ENCODE results near the gene MICU1.
A peak's percentile ranks its signal among the peaks of the same experiment; 100 is the strongest.
"Not testable (repeated sequence)": the region's sequence is repeated elsewhere in the genome, so short reads cannot be mapped to it uniquely, and the experiment has no call there.

Gene MICU1

DNA sequence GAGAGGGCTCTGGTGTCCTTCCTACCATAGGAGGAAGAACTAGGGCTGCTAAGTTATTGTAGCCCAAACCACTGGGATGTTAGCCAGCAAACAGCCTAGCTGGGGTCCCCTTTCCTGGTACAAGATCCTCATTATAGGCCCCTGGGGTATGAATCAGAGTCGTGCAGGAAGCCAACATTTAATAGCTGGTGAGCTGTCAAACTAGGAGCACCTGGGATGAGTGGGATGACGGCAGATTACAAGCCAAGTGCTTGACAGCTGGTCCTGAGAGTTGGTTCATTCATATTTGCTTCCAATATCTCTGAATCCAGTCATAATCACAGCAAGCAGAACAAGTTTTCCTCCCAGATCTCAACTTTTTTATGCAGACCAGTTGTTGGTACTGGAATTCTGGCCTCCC is 246.1 kb downstream of the MICU1 start:
- no peak for DNase-seq

DNA sequence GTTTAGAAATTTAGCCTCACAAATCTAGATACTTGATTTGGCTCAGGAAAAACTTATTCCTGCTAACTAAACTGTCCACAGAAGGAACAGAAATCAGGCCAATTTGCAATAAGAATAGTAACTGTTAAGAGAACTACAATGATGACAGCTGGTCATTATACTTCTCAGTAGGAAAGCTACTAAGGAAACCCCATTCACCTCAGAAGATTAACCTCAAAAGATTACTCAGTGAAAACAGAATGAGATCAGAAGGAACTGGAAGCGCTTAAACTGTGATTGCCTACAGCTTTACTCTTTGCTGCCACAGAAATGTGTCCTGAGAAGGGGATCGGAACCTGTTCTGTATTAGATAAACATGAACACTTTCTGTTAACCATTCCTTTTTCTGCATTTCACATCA is 246.8 kb downstream of the MICU1 start:
- no peak for DNase-seq

- peak; percentile 28 for DNase-seq
Observed at GRCh38 chr10:72375585-72375984, 250.3 kb downstream of the MICU1 start.

GRCh38 chr10:72375173-72375572 is 250.7 kb downstream of the MICU1 start:
- no peak for DNase-seq

- peak; percentile 84 for DNase-seq
Observed at GRCh38 chr10:72370201-72370722, 255.6 kb downstream of the MICU1 start.

GRCh38 chr10:72367301-72367960 is 258.4 kb downstream of the MICU1 start:
- DNase-seq: no peak

DNA sequence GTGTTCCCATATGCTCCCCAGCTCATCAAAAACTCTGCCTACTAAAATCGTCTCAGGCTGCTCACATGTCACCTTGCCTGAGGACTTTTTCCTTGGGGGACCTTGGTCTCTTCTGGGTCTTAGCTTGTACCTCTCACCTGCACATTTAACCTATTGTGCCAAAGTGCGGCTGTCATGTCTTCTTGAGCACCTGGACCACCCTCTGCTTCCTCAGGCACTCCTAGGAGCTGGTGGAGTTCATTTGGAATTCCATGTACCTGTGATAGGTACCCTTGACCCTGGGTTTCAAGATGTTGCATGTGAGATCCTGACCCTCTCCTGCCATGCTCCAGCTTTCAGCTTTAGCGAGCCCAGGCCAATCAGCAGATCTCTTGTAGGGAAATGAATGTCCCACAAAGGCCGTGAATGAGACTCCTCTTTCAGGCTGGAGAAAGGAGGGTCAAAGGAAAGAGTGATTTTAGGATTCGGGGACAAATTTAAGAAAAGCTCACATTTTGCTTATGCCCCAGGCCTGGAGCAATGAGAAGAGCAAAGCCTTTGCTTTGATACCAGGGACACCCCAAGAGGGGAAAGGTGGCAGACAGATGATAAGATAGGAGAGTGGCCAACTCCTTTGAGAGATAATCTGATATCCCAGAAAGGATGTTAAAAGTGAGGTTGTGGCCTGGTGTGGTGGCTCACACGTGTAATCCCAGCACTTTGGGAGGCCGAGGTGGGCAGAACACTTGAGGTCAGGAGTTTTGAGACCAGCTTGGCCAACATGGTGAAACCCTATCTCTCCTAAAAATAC is 260.6 kb downstream of the MICU1 start:
- peak; percentile 49 for DNase-seq

DNA sequence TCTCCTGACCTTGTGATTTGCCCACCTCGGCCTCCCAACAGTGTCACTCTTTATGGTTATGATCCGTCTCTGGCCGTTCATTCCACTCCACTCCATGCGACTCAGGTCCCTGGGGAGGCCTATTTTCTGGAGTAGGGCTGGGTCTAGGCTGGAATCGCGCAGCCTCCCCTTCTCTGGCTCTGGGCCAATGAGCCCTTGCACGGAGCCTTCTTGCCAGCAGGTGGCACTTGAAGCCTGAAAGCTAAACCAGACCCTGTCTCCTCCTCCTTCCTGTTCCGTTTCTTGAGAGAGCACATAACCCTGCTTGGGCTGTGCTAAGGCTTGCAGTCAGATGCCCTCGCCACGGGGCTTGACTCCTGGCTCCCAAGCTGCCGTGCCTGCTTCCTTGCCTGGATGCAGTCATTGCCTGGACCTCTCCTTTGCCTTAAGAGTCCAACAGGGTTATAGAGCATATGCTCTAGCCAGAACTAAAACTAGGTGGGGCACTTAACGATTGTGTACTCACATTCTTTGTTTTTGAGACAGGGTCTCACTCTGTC is 261.6 kb downstream of the MICU1 start:
- DNase-seq: peak; percentile 97

DNA sequence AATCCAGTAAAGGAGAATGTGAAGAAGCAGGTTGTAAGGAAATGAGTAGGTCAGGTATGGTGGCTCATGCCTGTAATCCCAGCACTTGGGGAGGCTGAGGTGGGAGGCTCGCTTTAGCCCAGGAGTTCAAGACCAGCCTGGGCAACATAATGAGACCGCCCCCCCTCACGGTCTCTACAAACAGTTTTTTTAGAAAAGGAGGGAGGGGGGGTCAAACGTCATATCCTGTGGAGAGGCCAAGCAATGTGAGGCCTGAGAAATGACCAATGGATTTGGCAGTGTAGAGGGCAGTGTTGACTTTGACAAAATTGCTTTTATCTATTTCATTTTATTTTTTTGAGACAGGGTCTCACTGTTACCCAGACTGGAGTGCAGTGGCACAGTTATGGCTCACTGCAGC is 268.9 kb downstream of the MICU1 start:
- DNase-seq: no peak

- DNase-seq: no peak
Observed at GRCh38 chr10:72356115-72356514, 269.8 kb downstream of the MICU1 start.

DNA sequence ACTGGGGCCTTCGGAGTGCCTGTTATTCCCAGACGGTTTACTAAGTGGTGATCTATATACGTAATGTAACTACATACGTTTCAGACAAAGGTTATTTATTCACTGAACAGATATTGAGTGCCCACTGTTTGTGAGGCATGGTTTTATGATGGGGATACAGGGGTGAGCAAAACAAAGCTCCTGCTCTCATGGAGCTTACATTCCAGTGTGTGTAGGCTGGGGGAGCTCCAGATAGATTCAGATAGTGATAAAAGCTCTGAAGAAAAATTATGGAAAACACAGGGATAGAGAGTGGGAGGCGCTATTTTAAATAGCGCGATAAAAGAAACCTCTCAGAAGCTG is 270.7 kb downstream of the MICU1 start:
- DNase-seq: no peak

DNA sequence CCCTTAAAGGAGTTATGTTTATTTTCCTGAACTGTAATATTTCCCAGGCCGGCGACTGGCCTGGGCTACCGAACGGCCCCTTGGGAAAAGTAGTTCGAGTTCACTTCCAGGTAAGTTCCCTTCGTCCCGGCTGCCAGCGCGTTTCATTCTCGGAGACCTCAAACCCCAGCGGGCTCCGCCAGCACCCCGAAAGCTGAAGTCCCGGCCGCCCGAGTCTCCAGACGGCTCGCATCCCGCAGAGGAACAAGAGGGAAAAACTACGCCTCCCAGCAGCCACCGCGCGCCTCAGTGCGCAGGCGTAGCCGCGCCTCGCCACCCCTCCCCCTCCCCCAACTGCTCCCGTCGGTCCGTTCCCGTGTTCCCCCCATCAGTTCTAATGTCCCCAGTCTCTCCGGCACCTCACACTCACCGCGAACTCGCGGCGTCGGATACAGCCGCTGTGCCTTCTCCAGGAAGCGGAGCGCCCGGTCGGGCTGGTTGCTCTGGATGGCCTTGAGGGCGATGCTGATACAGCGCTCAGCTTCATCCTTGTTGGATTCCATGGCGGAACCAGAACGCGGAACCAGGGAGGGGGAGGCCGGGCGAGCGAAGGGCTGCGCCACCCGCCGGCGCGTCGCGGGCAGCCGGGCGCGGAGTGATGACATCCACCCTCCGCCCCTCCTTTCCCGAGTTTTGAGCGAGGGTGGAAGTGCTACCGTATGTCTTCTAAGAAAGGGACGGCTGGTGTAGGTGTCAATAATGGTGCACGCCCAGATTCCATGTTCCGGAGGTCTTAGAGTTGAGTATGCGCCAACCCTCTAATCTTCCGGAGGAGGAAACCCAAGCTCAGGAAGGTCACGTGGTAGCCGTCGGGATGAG is 271.3 kb downstream of the MICU1 start, which contains the start of gene DNAJB12:
DNAJB12 (minus strand) TSS at position 564 of the 858 bp plus-strand sequence; CDS start at position 542, 22 bp downstream.
- DNase-seq: peak; percentile 97

DNA sequence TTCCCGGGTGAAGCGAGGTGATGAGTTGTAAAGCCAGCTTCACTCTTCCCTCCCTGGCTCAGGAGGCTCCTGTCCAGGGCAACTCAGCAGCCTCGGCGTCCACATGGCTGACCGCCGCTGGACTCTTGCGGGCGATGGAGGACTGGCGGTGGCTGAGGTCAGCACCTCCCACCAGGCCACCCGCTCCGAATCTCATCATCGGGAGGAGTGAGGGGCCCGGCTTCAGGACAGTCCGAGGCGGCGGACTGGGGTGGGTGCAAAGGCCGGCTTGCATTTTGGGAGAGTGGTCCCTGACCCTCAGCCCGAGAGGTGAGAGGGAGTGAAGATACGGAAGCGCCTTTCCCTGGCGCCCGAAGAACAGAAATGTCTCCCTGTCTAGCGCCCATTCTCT is 271.9 kb downstream of the MICU1 start:
- DNase-seq: no peak

GRCh38 chr10:72353028-72353964 is 272.6 kb downstream of the MICU1 start:
- DNase-seq: peak; percentile 34

- no peak for DNase-seq
Observed at GRCh38 chr10:72351479-72351878, 274.4 kb downstream of the MICU1 start.

GRCh38 chr10:72349438-72349837 is 276.4 kb downstream of the MICU1 start:
- no peak for DNase-seq

GRCh38 chr10:72348282-72348681 is 277.6 kb downstream of the MICU1 start:
- DNase-seq: no peak

DNA sequence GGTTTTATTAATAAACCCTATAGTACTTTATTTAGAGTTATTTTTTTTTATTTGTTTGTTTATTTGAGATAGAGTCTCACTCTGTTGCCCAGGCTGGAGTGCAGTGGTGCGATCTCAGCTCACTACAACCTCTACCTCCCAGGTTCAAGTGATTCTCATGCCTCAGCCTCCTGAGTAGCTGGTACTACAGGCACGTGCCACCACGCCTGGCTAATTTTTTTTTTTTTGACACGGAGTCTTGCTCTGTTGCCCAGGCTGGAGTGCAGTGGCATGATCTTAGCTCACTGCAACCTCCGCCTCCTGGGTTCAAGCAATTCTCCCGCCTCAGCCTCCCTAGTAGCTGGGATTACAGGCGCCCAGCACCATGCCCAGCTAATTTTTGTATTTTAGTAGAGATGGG is 279.8 kb downstream of the MICU1 start:
- not testable (repeated sequence) for DNase-seq

- DNase-seq: peak; percentile 38
Observed at GRCh38 chr10:72344932-72345331, 280.9 kb downstream of the MICU1 start.

DNA sequence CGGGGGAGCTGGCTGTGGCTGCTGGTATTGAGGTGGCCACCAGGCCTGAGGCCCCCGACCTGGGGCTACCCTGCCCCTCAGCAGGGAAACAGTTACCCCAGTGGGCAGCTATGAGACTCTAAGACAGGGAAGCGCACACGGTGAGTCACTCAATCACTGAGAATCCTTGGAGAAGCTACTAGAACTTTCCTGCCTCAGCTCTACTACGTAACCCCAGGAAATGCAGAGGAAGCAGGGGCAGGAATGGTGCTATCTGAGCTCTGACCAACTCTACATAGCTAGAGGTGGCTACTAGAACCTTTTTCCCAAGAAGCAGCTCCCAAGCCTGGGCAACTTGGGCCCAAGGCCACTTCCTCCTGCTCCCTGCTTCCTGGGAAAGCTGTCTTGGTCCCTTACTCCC is 283.0 kb downstream of the MICU1 start:
- no peak for DNase-seq

DNA sequence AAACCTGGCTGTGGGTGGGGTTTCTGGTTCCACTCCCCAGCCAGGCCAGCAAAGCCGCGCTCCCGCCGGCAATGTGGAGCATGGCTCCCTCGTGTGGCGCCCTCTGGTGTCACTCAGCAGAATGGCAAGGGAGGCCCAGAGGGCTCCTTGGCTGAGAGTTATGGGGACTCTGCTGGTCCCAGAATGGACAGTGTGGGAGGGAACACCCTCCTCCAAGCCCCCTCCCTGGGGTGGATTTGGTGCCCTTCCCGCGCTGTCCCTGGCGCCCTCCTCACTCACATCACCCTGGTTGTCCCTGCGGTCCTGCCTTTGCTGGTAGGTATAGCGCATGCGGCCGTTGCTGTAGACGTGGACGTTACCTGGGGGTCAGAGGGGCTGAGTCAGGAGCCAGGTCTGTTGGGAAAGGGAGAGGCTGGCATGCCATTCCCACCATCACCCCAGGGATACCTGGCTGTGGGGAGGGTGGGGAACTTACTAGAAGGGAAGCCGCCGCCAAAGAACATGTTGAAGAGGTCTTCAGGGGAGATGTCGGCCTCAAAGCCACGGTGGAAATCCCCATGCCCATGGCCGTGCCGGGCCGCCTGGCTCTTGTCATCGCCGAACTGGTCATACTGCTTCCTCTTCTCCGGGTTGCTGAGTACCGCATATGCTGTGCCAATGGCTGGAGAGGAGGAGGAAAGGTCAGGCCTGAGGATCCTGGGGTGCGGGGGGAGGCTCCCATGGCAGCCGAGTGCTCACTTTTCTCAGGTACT is 285.2 kb downstream of the MICU1 start:
- peak; percentile 86 for DNase-seq
